ENCODE results near the gene SLC9A4.
"Not testable (repeated sequence)": the region's sequence is repeated elsewhere in the genome, so short reads cannot be mapped to it uniquely, and the experiment has no call there.

Gene SLC9A4

GRCh38 chr2:102551329-102552096 lies 78.5 kb downstream of the SLC9A4 start:
- no peak for DNase-seq

- no peak for DNase-seq
Measured at GRCh38 chr2:102553601-102554000, 80.6 kb downstream of the SLC9A4 start.

GRCh38 chr2:102558463-102558862 lies 85.4 kb downstream of the SLC9A4 start:
- DNase-seq, result no peak

GRCh38 chr2:102562542-102562941 lies 89.5 kb downstream of the SLC9A4 start:
- DNase-seq, result not testable (repeated sequence)

GRCh38 chr2:102575888-102576287 lies 102.9 kb downstream of the SLC9A4 start:
- DNase-seq, result no peak

- no peak for DNase-seq
Measured at GRCh38 chr2:102578376-102578775, 105.3 kb downstream of the SLC9A4 start.

GRCh38 chr2:102581911-102582310 lies 108.9 kb downstream of the SLC9A4 start:
- DNase-seq, result no peak

GRCh38 chr2:102582845-102583244 lies 109.8 kb downstream of the SLC9A4 start:
- DNase-seq, result no peak
